RWPE2 (cell line): ENCODE results near the gene F11.
"Not testable (repeated sequence)": the region's sequence is repeated elsewhere in the genome, so short reads cannot be mapped to it uniquely, and the experiment has no call there.

Source experiments
- ATAC-seq: fragments of 200-7000 bp; cut with Tn5 transposase; 3 replicates; pipeline ENCODE4 v1.9.1; 2021; ENCODE audit warnings: low read depth
- DNase-seq: peaks from one replicate; pipeline ENCODE4 v3.0.0-alpha.2; 2020; ENCODE audit warnings: low spot score
- H3K27ac ChIP-seq: fragments of 450-650 bp; 2 replicates; pipeline ENCODE4 v1.5.1; 2017; ENCODE audit warnings: mild to moderate bottlenecking; ENCODE audit not compliant: poor library complexity, severe bottlenecking
- H3K27me3 ChIP-seq: fragments of 250-450 bp; sonication (Bioruptor Pico); 2 replicates; pipeline ENCODE4 v1.5.1; 2021; ENCODE audit warnings: mild to moderate bottlenecking, moderate library complexity; ENCODE audit not compliant: insufficient read depth, poor library complexity, severe bottlenecking
- H3K36me3 ChIP-seq: fragments of 250-450 bp; sonication (Bioruptor Pico); 2 replicates; pipeline ENCODE4 v1.5.1; 2020; ENCODE audit warnings: low read depth, mild to moderate bottlenecking, moderate library complexity
- H3K4me1 ChIP-seq: fragments of 250-450 bp; sonication (Bioruptor Pico); 2 replicates; pipeline ENCODE4 v1.5.1; 2021; ENCODE audit warnings: mild to moderate bottlenecking, moderate library complexity; ENCODE audit not compliant: insufficient read depth, poor library complexity, severe bottlenecking
- H3K4me3 ChIP-seq: fragments of 250-450 bp; sonication (Bioruptor Pico); 2 replicates; pipeline ENCODE4 v1.5.1; 2021; ENCODE audit warnings: mild to moderate bottlenecking, moderate library complexity; ENCODE audit not compliant: severe bottlenecking
- H3K9me3 ChIP-seq: fragments of 250-450 bp; sonication (Bioruptor Pico); 2 replicates; pipeline ENCODE4 v1.5.1; 2021; ENCODE audit warnings: mild to moderate bottlenecking, moderate library complexity; ENCODE audit not compliant: severe bottlenecking
- CTCF ChIP-seq: fragments of 450-650 bp; IDR thresholded peaks from one replicate; pipeline ENCODE4 v1.5.1; 2017; ENCODE audit warnings: mild to moderate bottlenecking, moderate library complexity; ENCODE audit not compliant: poor library complexity, severe bottlenecking

The F11 gene

GRCh38 chr4:186307916-186308315 is 41.9 kb downstream of the F11 start:
- Histone ChIP-seq H3K9me3 (no peaks in the 10 kb centered on the region), H3K4me3 (no peak overlapping the region), H3K27ac (no peak overlapping the region), H3K4me1 (no peaks in the 10 kb centered on the region), H3K36me3 (no peaks in the 10 kb centered on the region), H3K27me3 (no peaks in the 10 kb centered on the region)
- DNase-seq (no peak), ATAC-seq (no peak)
- no peak for TF ChIP-seq CTCF

GRCh38 chr4:186318481-186318880 is 52.5 kb downstream of the F11 start:
- H3K9me3 ChIP-seq: no peaks in the 10 kb centered on the region
- DNase-seq (no peak), ATAC-seq (no peak)
- H3K36me3 ChIP-seq: no peaks in the 10 kb centered on the region
- no peak overlapping the region for H3K27ac ChIP-seq
- H3K4me3 ChIP-seq: no peak overlapping the region
- TF ChIP-seq CTCF: no peak
- H3K4me1 ChIP-seq: no peaks in the 10 kb centered on the region
- peaks cover 4% of the 10 kb centered on the region for H3K27me3 ChIP-seq

- H3K4me1 ChIP-seq, DNase-seq, H3K27me3 ChIP-seq, H3K27ac ChIP-seq, H3K4me3 ChIP-seq, H3K9me3 ChIP-seq, ATAC-seq, H3K36me3 ChIP-seq: not testable (repeated sequence)
Observed at GRCh38 chr4:186324660-186325059, 58.7 kb downstream of the F11 start.

GRCh38 chr4:186326391-186326790 is 60.4 kb downstream of the F11 start:
- Histone ChIP-seq H3K4me3 (no peak overlapping the region), H3K27me3 (no peaks in the 10 kb centered on the region), H3K27ac (no peak overlapping the region), H3K9me3 (no peaks in the 10 kb centered on the region), H3K36me3 (no peaks in the 10 kb centered on the region), H3K4me1 (no peaks in the 10 kb centered on the region)
- no peak for DNase-seq
- no peak for TF ChIP-seq CTCF
- no peak for ATAC-seq

- no peaks in the 10 kb centered on the region for H3K36me3 ChIP-seq
- H3K4me3 ChIP-seq: no peak overlapping the region
- H3K9me3 ChIP-seq: peaks cover 2% of the 10 kb centered on the region
- H3K4me1 ChIP-seq: no peaks in the 10 kb centered on the region
- H3K27ac ChIP-seq: no peak overlapping the region
- no peak for ATAC-seq
- DNase-seq: no peak
- H3K27me3 ChIP-seq: no peaks in the 10 kb centered on the region
- no peak for TF ChIP-seq CTCF
Observed at GRCh38 chr4:186329372-186329771, 63.4 kb downstream of the F11 start.

- no peak for TF ChIP-seq CTCF
- H3K36me3 ChIP-seq: no peaks in the 10 kb centered on the region
- H3K27ac ChIP-seq: no peak overlapping the region
- no peak overlapping the region for H3K4me3 ChIP-seq
- DNase-seq: no peak
- no peaks in the 10 kb centered on the region for H3K27me3 ChIP-seq
- H3K9me3 ChIP-seq: peaks cover 4% of the 10 kb centered on the region
- no peak for ATAC-seq
- no peaks in the 10 kb centered on the region for H3K4me1 ChIP-seq
Observed at GRCh38 chr4:186330368-186330767, 64.4 kb downstream of the F11 start.
